Muscle of back (tissue), 11 donors: ENCODE measurements around the gene VPS52. TPM values are rescaled to one million over a fixed set of nuclear protein-coding genes. Genes with fewer than 3 reads are reported as not detected.
"Not testable (repeated sequence)": the region's sequence is repeated elsewhere in the genome, so short reads cannot be mapped to it uniquely, and the experiment has no call there.

Experiments used
- DNase-seq, 3 donors: peaks; one replicate each; pipeline versions ENCODE4 v3.0.0 to v3.0.0-alpha.2; 2013
- polyA plus RNA-seq, 10 donors: library from polyadenylated mRNA; unstranded; fragments of 120-200 nt; gene quantifications; one replicate each; pipeline ENCODE4 v1.2.1, GENCODE V29; 2013; ENCODE audit not compliant: insufficient read length in 10 of 10

The VPS52 gene
- polyA plus RNA-seq, 10 donors: 27.6 to 54.6 (median 37.1) TPM

DNA sequence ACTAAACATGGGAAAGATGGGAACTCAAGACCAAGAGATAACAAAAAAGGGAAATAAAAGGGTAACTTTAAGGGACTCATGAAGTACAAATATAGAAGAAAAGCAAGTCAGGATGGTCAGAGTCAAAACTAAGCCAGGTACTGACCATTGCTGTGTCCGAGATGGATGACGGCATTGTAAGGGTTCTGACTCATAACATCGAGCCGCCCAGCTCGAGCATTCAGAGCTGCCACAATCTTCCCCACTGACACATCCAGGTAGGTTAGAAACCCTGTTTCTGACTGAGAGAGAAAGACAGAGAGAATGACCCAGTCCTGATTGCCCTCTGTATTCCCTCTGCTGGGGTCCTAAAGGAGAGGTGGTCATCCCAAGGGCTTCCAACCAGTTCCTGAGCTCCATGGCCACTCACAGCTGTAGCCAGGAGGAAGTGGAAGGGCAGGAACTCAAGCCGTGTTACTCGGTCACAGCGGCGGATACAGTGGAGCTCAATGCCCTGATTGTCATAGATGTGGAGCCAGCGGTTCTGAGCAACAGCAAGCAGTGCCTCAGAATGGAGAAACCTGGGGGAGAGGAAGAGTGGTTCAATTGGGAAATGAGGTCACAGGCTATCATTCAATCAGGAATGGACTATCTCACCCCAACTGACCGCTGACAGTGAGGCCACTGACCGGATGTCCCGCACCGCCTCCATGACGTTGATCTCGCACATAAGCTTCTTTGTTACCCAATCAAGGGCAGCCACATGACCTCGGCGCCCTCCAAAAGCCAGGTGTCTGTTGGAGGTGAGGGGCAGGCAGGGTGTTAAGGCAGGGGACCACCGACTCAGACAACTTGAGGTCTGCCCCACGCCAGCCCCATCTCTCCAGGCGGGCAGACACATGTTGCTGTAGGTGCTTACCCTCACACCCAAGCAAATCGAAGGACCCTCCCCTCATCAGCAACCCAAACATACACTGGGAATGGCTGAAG is 15.6 kb upstream of the VPS52 start:
- no peak for DNase-seq

DNA sequence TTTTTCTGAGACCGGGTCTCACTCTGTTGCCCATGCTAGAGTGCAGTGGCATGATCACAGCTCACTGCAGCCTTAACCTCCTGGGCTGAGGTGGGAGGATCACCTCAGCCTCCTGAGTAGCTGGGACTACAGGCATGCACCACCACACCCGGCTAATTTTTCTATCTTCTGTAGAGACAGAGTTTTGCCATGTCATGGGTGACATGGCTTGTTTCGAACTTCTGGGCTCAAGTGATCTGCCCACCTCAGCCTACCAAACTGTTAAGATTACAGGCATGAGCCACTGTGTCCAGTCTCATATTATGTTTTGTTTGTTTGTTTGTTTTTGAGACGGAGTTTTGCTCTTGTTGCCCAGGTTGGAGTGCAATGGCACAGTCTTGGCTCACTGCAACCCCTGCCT is 13.5 kb upstream of the VPS52 start:
- DNase-seq: not testable (repeated sequence)

DNA sequence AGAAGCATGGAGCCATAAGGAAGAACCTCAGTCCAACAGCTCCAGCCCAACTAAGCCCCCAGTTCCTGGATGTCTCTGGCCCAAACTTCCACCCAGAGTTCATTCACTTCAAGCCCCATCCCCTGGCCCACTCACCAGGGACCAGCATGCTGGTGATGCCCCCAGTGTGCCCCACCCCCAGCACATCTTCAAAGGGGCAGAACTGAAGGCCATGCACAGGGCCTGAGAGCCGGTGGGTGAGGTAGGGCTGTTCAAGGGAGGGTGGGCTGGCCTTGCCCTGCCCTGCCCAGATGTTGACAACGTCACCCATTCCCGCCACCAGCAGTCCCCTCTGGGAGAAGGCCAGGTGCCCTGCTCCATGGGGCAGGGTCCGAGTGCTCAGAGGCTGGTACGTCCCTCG is 8.9 kb upstream of the VPS52 start:
- DNase-seq: no peak

DNA sequence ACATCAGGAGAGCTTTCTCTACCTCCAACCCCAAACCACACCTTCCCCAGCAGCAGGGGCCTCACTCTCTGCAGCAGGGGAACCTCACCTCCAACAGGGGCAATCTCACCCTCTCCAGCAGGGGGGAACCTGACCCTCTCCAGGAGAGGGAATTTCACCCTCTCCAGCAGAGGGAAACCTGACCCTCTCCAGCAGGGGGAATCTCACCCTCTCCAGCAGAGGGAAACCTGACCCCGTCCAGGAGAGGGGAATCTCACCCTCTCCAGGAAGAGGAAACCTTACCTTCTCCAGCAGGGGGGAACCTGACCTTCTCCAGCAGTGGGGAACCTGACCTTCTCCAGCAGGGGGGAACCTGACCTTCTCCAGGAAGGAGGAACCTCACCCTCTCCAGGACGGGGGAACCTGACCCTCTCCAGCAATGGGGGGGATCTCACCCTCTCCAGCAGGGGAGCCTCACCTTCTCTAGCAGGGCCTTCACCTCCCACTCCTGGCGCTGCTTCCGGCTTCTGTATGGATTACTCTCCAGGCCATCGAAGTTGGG is 8.4 kb upstream of the VPS52 start:
- peak in 1 of 3 donors; percentile 16 for DNase-seq

DNA sequence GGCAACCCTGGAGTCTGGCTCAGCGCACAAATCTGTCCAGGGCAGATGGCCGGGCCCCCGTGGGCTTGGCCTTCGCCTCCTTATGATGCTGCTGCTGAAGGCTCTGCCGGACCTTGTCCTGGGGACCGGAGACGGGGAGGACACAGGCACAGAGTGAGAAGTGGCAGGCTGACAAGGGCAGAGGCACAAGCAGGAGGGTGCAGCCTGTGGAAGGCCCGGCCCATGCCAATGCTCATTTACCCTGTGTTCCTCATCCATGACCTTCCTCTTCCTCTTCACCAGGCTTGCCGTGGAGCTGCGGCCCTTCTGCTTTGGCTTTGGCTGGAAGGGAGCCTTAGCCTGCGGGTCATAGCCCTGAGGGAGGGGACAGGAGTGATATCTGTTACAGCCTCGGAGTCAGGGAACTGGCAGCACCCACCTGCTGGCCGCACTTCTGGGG is 7.6 kb upstream of the VPS52 start:
- DNase-seq: no peak

DNA sequence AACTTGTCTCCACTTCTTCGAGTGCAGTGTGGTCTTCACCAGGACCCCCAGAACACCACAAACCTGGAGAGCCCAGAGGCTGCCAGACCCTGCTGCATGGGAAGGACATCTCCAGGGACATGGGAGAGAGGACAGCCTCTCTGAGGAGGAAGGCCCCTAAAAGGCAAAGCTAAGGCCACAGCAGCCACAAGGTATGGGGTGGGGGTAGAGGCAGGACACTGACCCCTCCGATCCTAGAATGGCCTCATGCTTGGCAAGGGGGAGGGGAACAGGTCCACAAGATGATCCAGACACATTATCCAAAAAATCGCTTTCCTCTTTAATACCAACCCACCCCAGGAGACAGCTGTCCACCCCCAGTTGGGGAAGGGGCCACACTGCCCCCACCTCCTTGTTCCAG is 7.1 kb upstream of the VPS52 start:
- no peak for DNase-seq

DNA sequence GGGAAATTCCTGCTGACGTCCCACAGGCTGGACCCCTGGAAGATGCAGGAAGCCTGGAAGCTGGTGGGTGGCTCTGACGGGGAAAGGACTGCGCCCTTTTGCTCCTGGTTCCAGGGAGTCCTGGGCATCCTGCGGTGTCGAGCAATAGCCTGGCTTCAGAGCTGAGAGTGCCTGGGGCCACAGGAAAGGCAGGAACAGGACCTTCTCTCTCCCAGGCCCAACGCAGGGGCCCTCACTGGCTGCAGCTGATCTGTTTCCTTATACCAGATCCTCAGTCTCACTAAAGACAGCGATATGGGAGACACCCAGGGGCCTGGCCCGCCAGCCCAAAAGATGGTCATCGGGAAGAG is 6.7 kb upstream of the VPS52 start:
- no peak for DNase-seq

DNA sequence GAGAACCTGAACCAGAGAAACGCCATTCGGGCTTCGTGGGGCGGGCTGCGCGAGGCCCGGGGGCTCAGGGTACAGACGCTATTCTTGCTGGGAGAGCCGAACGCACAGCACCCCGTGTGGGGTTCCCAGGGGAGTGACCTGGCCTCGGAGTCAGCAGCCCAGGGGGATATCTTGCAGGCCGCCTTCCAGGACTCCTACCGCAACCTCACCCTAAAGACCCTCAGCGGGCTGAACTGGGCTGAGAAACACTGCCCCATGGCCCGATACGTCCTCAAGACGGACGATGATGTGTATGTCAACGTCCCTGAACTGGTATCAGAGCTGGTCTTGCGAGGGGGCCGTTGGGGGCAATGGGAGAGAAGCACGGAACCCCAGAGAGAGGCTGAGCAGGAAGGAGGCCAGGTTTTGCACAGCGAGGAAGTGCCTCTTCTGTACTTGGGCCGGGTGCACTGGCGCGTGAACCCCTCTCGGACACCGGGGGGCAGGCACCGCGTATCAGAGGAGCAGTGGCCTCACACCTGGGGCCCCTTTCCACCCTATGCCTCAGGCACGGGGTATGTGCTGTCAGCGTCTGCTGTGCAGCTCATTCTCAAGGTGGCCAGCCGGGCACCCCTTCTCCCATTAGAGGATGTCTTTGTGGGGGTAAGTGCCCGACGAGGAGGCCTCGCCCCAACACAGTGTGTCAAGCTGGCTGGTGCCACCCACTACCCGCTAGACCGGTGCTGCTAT is 6.2 kb upstream of the VPS52 start:
- no peak for DNase-seq

DNA sequence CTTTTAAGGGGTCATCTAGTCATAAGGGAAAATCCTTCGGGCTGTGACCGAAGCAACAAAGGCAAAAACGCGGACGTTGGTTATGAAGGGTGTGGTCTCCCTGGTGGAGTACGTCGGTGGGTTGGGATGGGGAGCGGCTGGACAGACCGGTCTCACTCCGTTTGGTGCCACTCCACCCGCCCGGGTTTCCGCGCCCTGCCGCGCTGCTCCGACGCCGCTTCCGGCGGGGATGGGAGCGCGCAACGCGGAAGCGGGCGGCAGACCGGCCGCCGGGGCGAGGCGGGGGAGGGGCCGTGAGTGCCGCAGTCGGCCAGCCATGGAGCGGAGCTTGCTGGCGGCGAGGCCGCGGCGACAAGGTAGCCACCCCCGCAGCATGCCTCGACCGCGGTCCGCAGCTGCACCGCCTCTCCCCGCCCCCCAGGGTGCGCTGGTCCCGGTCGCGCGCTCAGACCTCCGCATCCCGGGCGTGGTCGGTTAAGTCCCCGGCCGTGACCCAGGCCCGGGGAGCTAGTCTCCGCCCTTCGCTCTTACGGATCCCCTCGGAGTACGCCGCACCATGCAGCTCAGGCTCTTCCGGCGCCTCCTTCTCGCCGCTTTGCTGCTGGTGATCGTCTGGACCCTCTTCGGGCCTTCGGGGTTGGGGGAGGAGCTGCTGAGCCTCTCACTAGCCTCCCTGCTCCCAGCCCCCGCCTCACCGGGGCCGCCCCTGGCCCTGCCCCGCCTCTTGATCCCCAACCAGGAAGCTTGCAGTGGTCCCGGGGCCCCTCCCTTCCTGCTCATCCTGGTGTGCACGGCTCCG is 5.4 kb upstream of the VPS52 start, which contains the start of gene B3GALT4:
TSS of gene B3GALT4 (plus strand) at position 260 of the 799 bp plus-strand sequence. CDS start at position 557, 297 bp downstream.
- peak; percentile 46 to 92 (median 66) for DNase-seq

DNA sequence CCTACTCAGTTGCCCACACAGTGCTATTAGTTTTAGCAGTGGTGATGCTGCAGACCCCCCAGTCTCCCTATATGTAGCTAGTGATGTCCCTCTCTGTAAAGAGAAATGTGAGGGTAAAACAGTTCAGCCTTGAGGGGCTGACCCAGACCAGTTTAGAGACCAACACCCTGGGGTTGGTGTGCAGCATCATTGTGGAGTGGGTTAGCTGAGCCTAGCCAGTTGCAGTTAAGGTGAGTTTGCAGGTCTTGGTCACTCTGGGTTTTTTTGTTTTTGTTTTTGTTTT is 4.8 kb upstream of the VPS52 start:
- DNase-seq: no peak

DNA sequence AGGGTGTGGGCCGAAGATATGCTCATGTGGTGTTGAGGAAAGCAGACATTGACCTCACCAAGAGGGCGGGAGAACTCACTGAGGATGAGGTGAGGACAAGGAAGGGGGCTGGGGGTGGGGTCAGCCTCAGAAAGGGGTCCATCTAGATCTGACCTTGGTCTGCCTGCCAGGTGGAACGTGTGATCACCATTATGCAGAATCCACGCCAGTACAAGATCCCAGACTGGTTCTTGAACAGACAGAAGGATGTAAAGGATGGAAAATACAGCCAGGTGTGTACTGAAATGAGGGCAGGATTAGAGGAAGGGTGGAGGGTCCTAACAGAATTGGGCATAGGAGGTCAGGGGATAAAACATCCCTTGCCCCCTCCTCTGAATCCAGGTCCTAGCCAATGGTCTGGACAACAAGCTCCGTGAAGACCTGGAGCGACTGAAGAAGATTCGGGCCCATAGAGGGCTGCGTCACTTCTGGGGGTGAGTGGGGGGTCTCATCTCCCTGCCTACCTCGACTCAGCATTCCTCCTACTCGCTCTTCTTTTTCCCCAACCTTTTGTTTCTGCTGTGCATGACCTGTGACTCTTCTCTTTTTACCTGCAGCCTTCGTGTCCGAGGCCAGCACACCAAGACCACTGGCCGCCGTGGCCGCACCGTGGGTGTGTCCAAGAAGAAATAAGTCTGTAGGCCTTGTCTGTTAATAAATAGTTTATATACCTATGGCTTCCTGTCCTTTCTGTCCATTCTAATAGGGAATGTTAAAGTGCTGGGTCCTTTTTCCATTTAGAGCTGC is 4.3 kb upstream of the VPS52 start:
- not testable (repeated sequence) for DNase-seq

DNA sequence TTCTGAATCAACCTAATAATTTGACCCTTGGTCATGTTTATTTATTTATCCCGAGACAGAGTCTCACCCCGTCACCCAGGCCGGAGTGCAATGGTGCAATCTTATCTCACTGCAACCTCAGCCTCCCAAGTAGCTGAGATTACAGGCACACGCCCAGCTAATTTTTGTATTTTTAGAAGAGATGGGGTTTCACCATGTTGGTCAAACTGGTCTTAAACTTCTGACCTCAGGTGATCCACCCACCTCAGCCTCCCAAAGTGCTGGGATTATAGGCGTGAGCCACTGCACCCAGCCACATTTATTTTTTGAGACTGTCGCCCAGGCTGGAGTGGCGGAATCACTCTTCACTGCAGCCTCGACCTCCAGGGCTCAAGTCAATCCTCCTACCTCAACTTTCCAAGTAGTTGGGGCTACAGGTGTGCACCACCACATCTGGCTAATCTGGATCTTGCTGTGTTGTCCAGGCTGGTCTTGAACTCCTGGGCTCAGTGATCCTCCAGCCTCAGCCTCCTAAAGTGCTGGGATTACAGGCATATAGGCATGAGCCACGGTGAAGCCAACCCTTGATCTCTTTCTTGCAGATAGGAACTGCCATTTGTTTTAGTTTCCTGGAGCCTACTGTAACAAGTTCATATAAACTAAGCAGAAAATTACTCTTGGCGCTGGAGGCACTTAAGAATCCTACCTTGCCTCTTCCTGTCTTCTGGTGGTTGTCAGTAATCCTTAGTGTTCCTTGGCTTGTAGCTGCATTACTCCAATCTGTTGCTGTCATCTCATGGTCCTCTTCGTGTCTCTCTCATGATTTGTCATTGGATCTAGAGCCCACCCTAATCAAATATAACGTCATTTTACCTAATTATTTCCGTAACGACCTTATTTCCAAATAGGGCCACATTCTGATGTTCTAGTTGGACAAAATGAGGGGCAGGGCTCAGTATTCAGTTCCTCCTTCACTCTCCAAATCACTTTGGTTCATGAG is 2.5 kb upstream of the VPS52 start:
- no peak for DNase-seq

DNA sequence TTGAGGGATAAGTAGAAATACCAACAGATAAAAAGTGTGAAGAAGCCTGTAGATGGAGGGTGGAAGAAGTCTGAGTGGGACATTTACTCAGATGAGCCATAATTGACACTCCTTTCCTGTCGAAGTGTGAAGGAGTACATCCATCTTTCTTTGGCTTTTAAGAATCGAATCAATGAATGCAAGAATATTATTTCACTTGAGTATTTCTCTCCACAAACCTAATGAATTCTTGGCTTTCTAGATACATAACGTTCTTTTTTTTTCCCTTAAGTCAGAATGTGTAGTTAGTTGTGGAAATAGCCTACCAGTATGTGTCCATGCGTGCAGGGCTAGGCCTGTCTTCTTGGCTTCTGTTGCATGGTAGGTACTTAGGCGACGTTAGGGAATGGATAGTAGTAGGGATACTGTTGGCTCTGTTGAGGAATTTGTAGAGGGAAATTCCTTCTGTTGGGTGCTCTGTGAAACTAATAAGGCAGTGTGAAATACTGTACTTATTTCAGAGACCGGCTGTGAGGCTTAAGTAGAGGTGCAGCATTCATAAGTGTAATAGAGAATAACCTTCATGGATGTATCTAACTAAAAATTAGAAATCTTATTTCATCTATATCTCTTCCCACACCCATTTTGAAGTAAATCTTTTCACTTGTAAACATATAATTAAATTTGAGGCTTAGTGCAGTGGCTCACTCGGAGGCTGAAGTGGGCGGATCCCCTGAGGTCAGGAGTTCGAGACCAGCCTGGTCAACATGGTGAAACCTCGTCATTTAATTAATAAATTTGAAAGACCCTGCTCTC is 1.6 kb upstream of the VPS52 start:
- no peak for DNase-seq

DNA sequence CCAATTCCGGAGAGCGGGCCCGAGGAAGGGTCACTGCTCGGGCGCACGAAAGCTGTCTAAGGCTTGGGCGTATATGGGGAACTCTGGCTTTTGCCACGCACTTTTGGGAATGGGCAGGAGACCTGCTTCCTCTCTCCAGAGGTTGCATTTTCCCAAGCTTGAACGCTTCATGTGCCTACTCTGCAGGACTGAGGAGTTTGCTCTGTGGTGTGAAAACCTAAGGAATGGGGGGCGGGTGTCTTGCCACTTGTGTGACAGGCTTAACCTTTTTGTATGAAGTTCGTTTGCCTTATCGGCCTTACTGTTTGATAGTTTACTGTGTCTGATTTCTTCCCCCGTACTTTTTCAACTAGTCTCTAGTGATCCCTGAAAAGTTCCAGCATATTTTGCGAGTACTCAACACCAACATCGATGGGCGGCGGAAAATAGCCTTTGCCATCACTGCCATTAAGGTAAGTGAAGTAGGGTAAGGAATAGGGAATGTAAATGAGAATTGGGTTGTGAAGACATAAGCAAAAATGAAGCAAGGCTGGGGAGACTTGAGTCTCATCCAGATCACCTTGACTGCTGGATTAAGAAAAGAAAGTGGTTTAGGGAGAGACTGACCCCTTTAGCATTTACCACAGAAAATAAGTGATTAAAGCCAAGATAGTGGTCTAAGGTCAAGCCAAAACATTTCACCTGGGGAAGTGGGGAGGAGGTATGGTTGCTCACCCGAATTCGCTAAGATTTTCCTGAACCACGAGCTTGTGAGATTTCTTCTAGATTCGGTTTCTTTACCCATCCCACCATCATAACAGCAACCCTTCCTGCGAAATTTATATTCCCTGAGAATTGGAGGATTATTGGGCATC is 826 bp upstream of the VPS52 start:
- DNase-seq: no peak

DNA sequence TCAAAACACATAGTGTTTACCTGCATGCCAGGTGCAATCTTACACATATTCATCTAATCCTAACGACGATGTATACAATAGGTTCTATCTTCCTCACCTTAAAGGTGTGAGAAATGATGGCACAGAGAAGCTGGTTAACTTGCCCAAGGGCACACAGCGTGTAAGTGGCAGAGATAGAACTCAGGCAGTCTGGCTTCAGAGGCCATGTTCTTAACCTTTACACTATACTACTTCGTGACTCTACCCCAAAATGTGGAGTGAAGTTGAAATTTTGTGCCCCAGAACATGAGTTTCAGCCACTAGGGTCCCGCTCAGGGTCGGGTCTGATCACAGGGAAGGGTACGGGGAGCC is 584 bp downstream of the VPS52 start:
- DNase-seq: no peak

DNA sequence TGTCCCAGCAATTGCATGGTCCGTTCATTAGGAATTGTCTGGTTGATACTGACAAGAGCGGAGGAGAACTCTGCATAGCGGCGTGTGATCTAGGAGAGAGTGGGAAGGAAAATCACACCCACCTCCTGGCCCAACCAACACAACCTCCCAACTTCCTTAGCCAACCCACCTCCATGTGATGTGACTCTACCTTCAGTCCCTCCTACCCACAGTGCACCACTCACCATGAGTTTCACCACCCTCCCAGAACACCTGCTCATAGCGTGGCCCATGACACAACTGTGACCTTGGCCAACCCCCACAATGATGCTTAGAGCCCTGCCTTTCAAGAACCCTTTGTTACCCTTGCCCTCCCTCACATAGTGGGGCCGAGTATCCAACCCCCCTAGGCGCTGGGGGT is 7.7 kb downstream of the VPS52 start:
- no peak for DNase-seq

DNA sequence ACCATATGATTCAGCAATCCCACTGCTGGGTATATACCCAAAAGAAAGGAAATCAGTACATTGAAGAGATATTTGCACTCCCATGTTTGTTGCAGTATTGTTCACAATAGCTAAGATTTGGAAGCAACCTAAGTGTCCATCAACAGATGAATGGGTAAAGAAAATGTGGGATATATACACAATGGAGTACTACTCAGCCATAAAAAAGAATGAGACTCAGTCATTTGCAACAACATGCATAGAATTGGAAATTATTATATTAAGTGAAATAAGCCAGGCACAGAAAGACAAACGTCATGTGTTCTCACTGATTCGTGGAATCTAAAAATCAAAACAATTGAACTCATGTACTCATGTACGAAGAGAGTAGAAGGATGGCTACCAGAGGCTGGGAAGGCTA is 9.2 kb downstream of the VPS52 start:
- DNase-seq: not testable (repeated sequence)

DNA sequence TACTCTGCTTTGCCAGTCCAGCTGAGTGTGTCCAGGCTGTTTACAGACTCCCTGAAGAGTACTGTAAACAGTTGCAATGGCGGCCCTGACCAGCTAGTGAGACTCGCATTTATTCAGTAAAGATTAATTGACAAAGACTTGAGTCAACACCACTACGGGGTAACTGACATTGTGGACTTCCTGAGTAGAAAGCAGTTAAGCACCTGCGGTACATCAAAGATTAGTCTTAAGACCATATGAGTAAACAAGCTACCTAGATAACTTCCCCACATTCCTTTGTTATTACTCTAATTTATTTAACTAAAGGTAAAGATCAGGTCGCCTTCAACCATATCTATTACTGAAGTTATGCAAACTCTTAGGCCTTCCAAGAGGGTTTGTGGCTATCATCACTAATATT is 12.6 kb downstream of the VPS52 start:
- no peak for DNase-seq
